ENCODE results near the gene SEMA3G. TPM values are rescaled to one million over a fixed set of nuclear protein-coding genes. Genes with fewer than 3 reads are reported as not detected.

Gene SEMA3G
- total RNA-seq, 1 donor from 2014 or later, result 15.3 TPM

- peak; percentile 67 for DNase-seq (ENCODE audit: low spot score)
- intact Hi-C loops (cut with DNase I), result no loop called here
Observed at GRCh38 chr3:52442409-52443267, 2.3 kb downstream of the SEMA3G start.

DNA sequence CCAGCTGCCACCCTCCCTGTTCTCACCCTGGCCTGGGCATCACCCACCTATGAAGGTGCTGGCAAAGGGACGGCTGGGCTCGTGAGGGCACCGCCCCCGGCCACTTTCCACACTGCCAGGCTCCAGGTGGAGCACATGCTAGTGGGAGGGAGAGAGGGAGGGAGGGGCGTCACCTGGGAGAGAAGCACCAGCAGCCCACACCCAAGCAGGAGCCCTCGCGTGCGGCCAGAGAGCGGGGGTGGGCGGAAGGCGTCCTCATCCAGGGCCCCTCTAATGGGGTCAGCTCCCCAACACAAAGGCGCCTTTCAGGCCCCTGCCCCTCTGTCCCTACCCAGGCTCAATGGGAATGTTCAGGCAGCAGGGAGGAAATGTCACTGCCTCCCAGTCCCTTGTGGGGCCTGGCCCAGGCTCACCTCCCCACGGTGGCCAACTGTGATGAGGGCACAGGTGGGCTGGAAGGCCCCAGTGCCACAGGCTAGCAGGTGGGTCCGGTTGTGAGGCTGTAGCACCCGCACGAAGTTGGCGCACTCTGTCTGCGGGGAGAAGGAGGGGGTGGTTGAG is 3.1 kb downstream of the SEMA3G start:
- intact Hi-C loops (cut with DNase I), result no loop called here
- peak; percentile 56 for DNase-seq (ENCODE audit: low spot score)

- intact Hi-C loops (cut with DNase I), result no loop called here
- DNase-seq (ENCODE audit: low spot score), result peak; percentile 55
Observed at GRCh38 chr3:52441091-52441771, 3.7 kb downstream of the SEMA3G start.

DNA sequence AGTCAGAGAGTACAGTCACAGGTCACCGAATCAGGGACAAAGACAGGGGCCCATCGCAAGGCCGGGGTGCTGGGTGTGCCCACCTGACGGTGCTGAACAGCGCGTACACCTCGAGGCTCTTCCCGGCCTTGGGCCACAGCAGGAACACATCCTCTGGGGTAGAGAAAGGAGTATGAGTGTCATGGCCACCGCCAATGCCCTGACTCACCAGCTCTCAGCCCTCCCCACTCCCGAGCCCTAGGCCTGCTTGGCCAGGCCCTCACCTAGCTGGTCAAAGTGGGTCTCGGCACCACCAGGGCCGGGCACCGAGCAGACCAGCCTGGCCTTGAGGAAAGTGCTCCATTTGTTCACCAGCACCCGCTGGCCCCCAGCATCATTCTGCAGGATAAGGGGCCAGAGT is 4.2 kb downstream of the SEMA3G start:
- DNase-seq (ENCODE audit: low spot score), result peak; percentile 39
- intact Hi-C loops (cut with DNase I), result no loop called here

DNA sequence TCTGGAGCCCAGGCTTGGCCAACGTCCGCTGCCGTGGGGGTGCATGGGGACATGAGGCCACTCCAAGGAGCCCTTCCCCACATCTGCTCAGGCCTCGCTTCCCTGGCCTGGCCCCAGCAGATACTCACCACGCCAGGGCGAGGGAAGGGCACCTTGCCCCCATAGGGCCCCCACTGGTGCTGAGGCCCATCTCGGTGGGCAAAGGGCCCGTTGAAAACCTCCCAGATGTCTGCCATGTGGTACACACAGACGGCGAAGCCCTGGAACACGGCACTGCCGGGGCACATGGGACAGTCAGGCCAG is 4.7 kb downstream of the SEMA3G start:
- intact Hi-C loops (cut with DNase I), result no loop called here
- no peak for DNase-seq (ENCODE audit: low spot score)

GRCh38 chr3:52439426-52440248 is 5.3 kb downstream of the SEMA3G start:
- intact Hi-C loops (cut with DNase I), result no loop called here
- DNase-seq (ENCODE audit: low spot score), result peak; percentile 66

GRCh38 chr3:52438579-52439425 is 6.1 kb downstream of the SEMA3G start:
- peak; percentile 72 for DNase-seq (ENCODE audit: low spot score)
- intact Hi-C loops (cut with DNase I), result no loop called here

- intact Hi-C loops (cut with DNase I), result no loop called here
Observed at GRCh38 chr3:52438104-52438376, 6.9 kb downstream of the SEMA3G start.

GRCh38 chr3:52437326-52438103 is 7.4 kb downstream of the SEMA3G start:
- no peak for DNase-seq (ENCODE audit: low spot score)
- intact Hi-C loops (cut with DNase I), result no loop called here

More at GRCh38 chr3:52438104-52438376, 6.9 kb downstream of the SEMA3G start:
- no peak for DNase-seq (ENCODE audit: low spot score)

GRCh38 chr3:52436500-52437149 is 8.3 kb downstream of the SEMA3G start:
- DNase-seq (ENCODE audit: low spot score), result no peak
- intact Hi-C loops (cut with DNase I), result no loop called here

GRCh38 chr3:52435246-52436101 is 9.4 kb downstream of the SEMA3G start:
- no peak for DNase-seq (ENCODE audit: low spot score)
- intact Hi-C loops (cut with DNase I), result no loop called here

GRCh38 chr3:52434491-52435115 is 10.3 kb downstream of the SEMA3G start:
- no peak for DNase-seq (ENCODE audit: low spot score)

GRCh38 chr3:52433996-52434479 is 10.9 kb downstream of the SEMA3G start:
- intact Hi-C loops (cut with DNase I), result no loop called here
- DNase-seq (ENCODE audit: low spot score), result peak; percentile 59

More at GRCh38 chr3:52434491-52435115, 10.3 kb downstream of the SEMA3G start:
- intact Hi-C loops (cut with DNase I), result no loop called here

GRCh38 chr3:52433328-52433995 is 11.4 kb downstream of the SEMA3G start:
- intact Hi-C loops (cut with DNase I), result no loop called here
- DNase-seq (ENCODE audit: low spot score), result peak; percentile 57

- intact Hi-C loops (cut with DNase I), result no loop called here
Observed at GRCh38 chr3:52432691-52433141, 12.2 kb downstream of the SEMA3G start.

DNA sequence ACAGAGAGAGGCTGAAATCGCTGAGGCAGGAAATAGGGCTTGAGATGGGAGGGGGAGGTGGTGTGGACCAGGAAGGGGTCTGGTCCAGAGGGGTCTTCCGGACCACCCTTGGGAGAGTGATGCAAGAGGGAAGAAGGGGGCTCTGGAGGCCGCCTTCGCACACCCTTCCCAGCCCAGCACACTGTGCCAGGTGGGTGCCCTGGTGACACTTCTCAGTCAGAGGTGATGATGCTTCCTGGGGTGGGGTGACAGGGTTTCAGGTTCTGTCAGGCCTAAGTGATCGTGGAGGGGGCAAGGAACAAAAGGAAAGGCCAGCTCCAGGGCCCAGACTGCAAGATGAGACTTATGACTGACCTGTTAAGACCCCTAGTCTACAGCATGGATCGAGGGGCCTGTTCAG is 12.7 kb downstream of the SEMA3G start:
- DNase-seq (ENCODE audit: low spot score), result peak; percentile 39
- intact Hi-C loops (cut with DNase I), result no loop called here

More at GRCh38 chr3:52432691-52433141, 12.2 kb downstream of the SEMA3G start:
- DNase-seq (ENCODE audit: low spot score), result peak; percentile 76

All from cardiac septum (tissue), 1 donor.